ENCODE results near the gene ACSM3. TPM values are rescaled to one million over a fixed set of nuclear protein-coding genes. Genes with fewer than 3 reads are reported as not detected.

ACSM3 gene
- total and polyA plus RNA-seq, 4 experiments from 2014 or later = 3.3 to 6.7 (median 5.4) TPM

- Mint-ChIP-seq H3K36me3 (peaks cover 0 to 15% of the 10 kb centered on the region in 2 donors), H3K9me3 (peaks cover 0 to 30% (median 13%) of the 10 kb centered on the region in 8 donors), H3K4me1 (no peaks in the 10 kb centered on the region), H3K27me3 (no peaks in the 10 kb centered on the region), H3K27ac (peak overlapping the region in 1 of 7 donors; percentile 1), H3K4me3 (no peak overlapping the region)
- no peaks in the 10 kb centered on the region for H3K27me3 ChIP-seq (ENCODE audit: insufficient read depth, low read length)
- H3K4me3 ChIP-seq (ENCODE audit: low read length in 2 of 2) = no peak overlapping the region
- POLR2A ChIA-PET (ENCODE audit: partially characterized antibody) = interaction anchor here (0.6 kb wide), 1 partner anchor 122 kb away, joined by 5 read pairs; no protein-coding TSS in a partner anchor
- H3K4me1 ChIP-seq (ENCODE audit: insufficient read depth, low read length) = no peaks in the 10 kb centered on the region
- CTCF ChIA-PET (ENCODE audit: partially characterized antibody) = interaction anchor here (0.9 to 1.6 kb wide), 3 partner anchors 14 to 18 kb away, joined by 3 to 5 read pairs (median 4); no protein-coding TSS in a partner anchor
- intact Hi-C loops (cut with micrococcal nuclease) = no loop called here
- no peaks in the 10 kb centered on the region for H3K36me3 ChIP-seq (ENCODE audit: insufficient read depth, low read length)
- H3K27ac ChIP-seq (ENCODE audit: low read depth, low read length) = no peak overlapping the region
- H3K9me3 ChIP-seq (ENCODE audit: control insufficient read depth in 1 of 2, low read length in 2 of 2) = no peaks in the 10 kb centered on the region
- no peak for DNase-seq
These were observed 69.3 kb downstream of the ACSM3 start for GRCh38 chr16:20833086-20833485.

- H3K36me3 Mint-ChIP-seq = peaks cover 0 to 18% of the 10 kb centered on the region in 2 donors
- intact Hi-C loops (cut with micrococcal nuclease) = no loop called here
- peaks cover 2% of the 10 kb centered on the region for H3K4me1 ChIP-seq (ENCODE audit: insufficient read depth, low read length)
- H3K27me3 ChIP-seq (ENCODE audit: insufficient read depth, low read length) = no peaks in the 10 kb centered on the region
- H3K4me3 ChIP-seq (ENCODE audit: low read length in 2 of 2) = no peak overlapping the region
- H3K36me3 ChIP-seq (ENCODE audit: insufficient read depth, low read length) = no peaks in the 10 kb centered on the region
- ChIA-PET POLR2A (ENCODE audit: partially characterized antibody) (no interaction called here), CTCF (ENCODE audit: partially characterized antibody) (interaction anchor here (1.2 kb wide), 1 partner anchor 33 kb away, joined by 3 read pairs; no protein-coding TSS in a partner anchor)
- H3K9me3 Mint-ChIP-seq = peaks cover 0 to 30% (median 13%) of the 10 kb centered on the region in 8 donors
- H3K27me3 Mint-ChIP-seq = no peaks in the 10 kb centered on the region
- peaks cover 0 to 1% (median 0%) of the 10 kb centered on the region in 4 donors for H3K4me1 Mint-ChIP-seq
- no peaks in the 10 kb centered on the region for H3K9me3 ChIP-seq (ENCODE audit: control insufficient read depth in 1 of 2, low read length in 2 of 2)
- no peak for DNase-seq
- H3K4me3 Mint-ChIP-seq = no peak overlapping the region
- H3K27ac Mint-ChIP-seq = no peak overlapping the region
- no peak overlapping the region for H3K27ac ChIP-seq (ENCODE audit: low read depth, low read length)
These were observed 74.4 kb downstream of the ACSM3 start for GRCh38 chr16:20838240-20838639.

- CTCF ChIA-PET (ENCODE audit: partially characterized antibody) = no interaction called here
- H3K27me3 Mint-ChIP-seq = no peaks in the 10 kb centered on the region
- peaks cover 0 to 16% of the 10 kb centered on the region in 2 donors for H3K36me3 Mint-ChIP-seq
- Histone ChIP-seq H3K27me3 (ENCODE audit: insufficient read depth, low read length) (no peaks in the 10 kb centered on the region), H3K4me3 (ENCODE audit: low read length in 2 of 2) (no peak overlapping the region), H3K36me3 (ENCODE audit: insufficient read depth, low read length) (no peaks in the 10 kb centered on the region), H3K27ac (ENCODE audit: low read depth, low read length) (no peak overlapping the region), H3K4me1 (ENCODE audit: insufficient read depth, low read length) (peaks cover 15% of the 10 kb centered on the region), H3K9me3 (ENCODE audit: control insufficient read depth in 1 of 2, low read length in 2 of 2) (no peaks in the 10 kb centered on the region)
- intact Hi-C loops (cut with micrococcal nuclease) = no loop called here
- no peak for DNase-seq
- POLR2A ChIA-PET (ENCODE audit: partially characterized antibody) = no interaction called here
- H3K4me3 Mint-ChIP-seq = no peak overlapping the region
- H3K9me3 Mint-ChIP-seq = peaks cover 0 to 28% (median 13%) of the 10 kb centered on the region in 8 donors
- peaks cover 7 to 14% (median 10%) of the 10 kb centered on the region in 4 donors for H3K4me1 Mint-ChIP-seq
- no peak overlapping the region for H3K27ac Mint-ChIP-seq
These were observed 75.7 kb downstream of the ACSM3 start for GRCh38 chr16:20839504-20839903.

- Mint-ChIP-seq H3K27ac (peak overlapping the region; percentile 22 to 79 (median 56)), H3K27me3 (no peaks in the 10 kb centered on the region), H3K36me3 (no peaks in the 10 kb centered on the region), H3K4me1 (peaks cover 15 to 27% (median 19%) of the 10 kb centered on the region in 4 donors), H3K9me3 (no peaks in the 10 kb centered on the region), H3K4me3 (peak overlapping the region; percentile 2 to 80 (median 59))
- H3K9me3 ChIP-seq (ENCODE audit: control insufficient read depth in 1 of 2, low read length in 2 of 2) = no peaks in the 10 kb centered on the region
- ChIA-PET POLR2A (ENCODE audit: partially characterized antibody) (interaction anchor here (0.7 to 1.8 kb wide), 2 partner anchors 37 to 56 kb away, joined by 3 to 4 read pairs; partner anchors contain the start of genes DCUN1D3 and LYRM1), CTCF (ENCODE audit: partially characterized antibody) (interaction anchor here (1.0 to 2.3 kb wide), 2 partner anchors 9 to 31 kb away, joined by 3 to 15 read pairs; no protein-coding TSS in a partner anchor)
- H3K4me1 ChIP-seq (ENCODE audit: insufficient read depth, low read length) = peaks cover 25% of the 10 kb centered on the region
- H3K4me3 ChIP-seq (ENCODE audit: low read length in 2 of 2) = no peak overlapping the region
- no peak overlapping the region for H3K27ac ChIP-seq (ENCODE audit: low read depth, low read length)
- intact Hi-C loops (cut with micrococcal nuclease) = loop anchor here (2.0 kb wide), 1 partner anchor 37 kb away; the partner anchor contains the start of genes ERI2 and REXO5
- DNase-seq = peak in 4 of 5 donors; percentile 20 to 42 (median 26)
- no peaks in the 10 kb centered on the region for H3K27me3 ChIP-seq (ENCODE audit: insufficient read depth, low read length)
- H3K36me3 ChIP-seq (ENCODE audit: insufficient read depth, low read length) = no peaks in the 10 kb centered on the region
These were observed 80.2 kb downstream of the ACSM3 start for GRCh38 chr16:20844054-20844453.

- Histone ChIP-seq H3K4me3 (ENCODE audit: low read length in 2 of 2) (no peak overlapping the region), H3K27ac (ENCODE audit: low read depth, low read length) (peak overlapping the region; percentile 22), H3K9me3 (ENCODE audit: control insufficient read depth in 1 of 2, low read length in 2 of 2) (no peaks in the 10 kb centered on the region), H3K4me1 (ENCODE audit: insufficient read depth, low read length) (peaks cover 25% of the 10 kb centered on the region), H3K27me3 (ENCODE audit: insufficient read depth, low read length) (no peaks in the 10 kb centered on the region), H3K36me3 (ENCODE audit: insufficient read depth, low read length) (no peaks in the 10 kb centered on the region)
- peak in 3 of 5 donors; percentile 9 to 40 (median 17) for DNase-seq
- Mint-ChIP-seq H3K4me1 (peaks cover 15 to 27% (median 19%) of the 10 kb centered on the region in 4 donors), H3K36me3 (no peaks in the 10 kb centered on the region), H3K4me3 (peak overlapping the region in 7 of 8 donors; percentile 12 to 80 (median 68)), H3K9me3 (no peaks in the 10 kb centered on the region), H3K27me3 (no peaks in the 10 kb centered on the region), H3K27ac (peak overlapping the region; percentile 36 to 89 (median 63))
- ChIA-PET CTCF (ENCODE audit: partially characterized antibody) (interaction anchor here (2.3 kb wide), 1 partner anchor 30 kb away, joined by 15 read pairs; no protein-coding TSS in a partner anchor), POLR2A (ENCODE audit: partially characterized antibody) (interaction anchor here (1.0 to 1.8 kb wide), 4 partner anchors 30 to 711 kb away, joined by 3 to 6 read pairs (median 4); partner anchors contain the start of genes DCUN1D3 and LYRM1)
- intact Hi-C loops (cut with micrococcal nuclease) = loop anchor here (2.0 kb wide), 1 partner anchor 38 kb away; the partner anchor contains the start of genes ERI2 and REXO5
These were observed 80.8 kb downstream of the ACSM3 start for GRCh38 chr16:20844588-20844987.

- H3K9me3 Mint-ChIP-seq = no peaks in the 10 kb centered on the region
- intact Hi-C loops (cut with micrococcal nuclease) = no loop called here
- DNase-seq = no peak
- H3K4me3 Mint-ChIP-seq = no peak overlapping the region
- Histone ChIP-seq H3K27ac (ENCODE audit: low read depth, low read length) (no peak overlapping the region), H3K36me3 (ENCODE audit: insufficient read depth, low read length) (no peaks in the 10 kb centered on the region), H3K4me3 (ENCODE audit: low read length in 2 of 2) (no peak overlapping the region), H3K27me3 (ENCODE audit: insufficient read depth, low read length) (no peaks in the 10 kb centered on the region), H3K9me3 (ENCODE audit: control insufficient read depth in 1 of 2, low read length in 2 of 2) (no peaks in the 10 kb centered on the region), H3K4me1 (ENCODE audit: insufficient read depth, low read length) (peaks cover 29% of the 10 kb centered on the region)
- POLR2A ChIA-PET (ENCODE audit: partially characterized antibody) = interaction anchor here (1.8 kb wide), 1 partner anchor 28 kb away, joined by 6 read pairs; no protein-coding TSS in a partner anchor
- peak overlapping the region in 1 of 7 donors; percentile 32 for H3K27ac Mint-ChIP-seq
- peaks cover 19 to 33% (median 24%) of the 10 kb centered on the region in 4 donors for H3K4me1 Mint-ChIP-seq
- CTCF ChIA-PET (ENCODE audit: partially characterized antibody) = interaction anchor here (1.4 to 2.0 kb wide), 3 partner anchors 13 to 39 kb away, joined by 4 to 7 read pairs (median 4); partner anchors contain the start of genes ERI2 and REXO5
- no peaks in the 10 kb centered on the region for H3K36me3 Mint-ChIP-seq
- no peaks in the 10 kb centered on the region for H3K27me3 Mint-ChIP-seq
These were observed 82.2 kb downstream of the ACSM3 start for GRCh38 chr16:20846030-20846429.

GRCh38 chr16:20846551-20846950 lies 82.7 kb downstream of the ACSM3 start:
- Mint-ChIP-seq H3K9me3 (no peaks in the 10 kb centered on the region), H3K27ac (peak overlapping the region in 2 of 7 donors; percentile 22 to 53), H3K27me3 (no peaks in the 10 kb centered on the region), H3K4me3 (no peak overlapping the region), H3K4me1 (peaks cover 19 to 33% (median 24%) of the 10 kb centered on the region in 4 donors), H3K36me3 (no peaks in the 10 kb centered on the region)
- ChIA-PET CTCF (ENCODE audit: partially characterized antibody) (interaction anchor here (1.2 to 2.0 kb wide), 4 partner anchors 14 to 342 kb away, joined by 3 to 7 read pairs (median 4); partner anchors contain the start of genes ERI2 and REXO5), POLR2A (ENCODE audit: partially characterized antibody) (no interaction called here)
- Histone ChIP-seq H3K4me3 (ENCODE audit: low read length in 2 of 2) (no peak overlapping the region), H3K36me3 (ENCODE audit: insufficient read depth, low read length) (no peaks in the 10 kb centered on the region), H3K27ac (ENCODE audit: low read depth, low read length) (no peak overlapping the region), H3K4me1 (ENCODE audit: insufficient read depth, low read length) (peaks cover 29% of the 10 kb centered on the region), H3K9me3 (ENCODE audit: control insufficient read depth in 1 of 2, low read length in 2 of 2) (no peaks in the 10 kb centered on the region), H3K27me3 (ENCODE audit: insufficient read depth, low read length) (no peaks in the 10 kb centered on the region)
- no peak for DNase-seq
- intact Hi-C loops (cut with micrococcal nuclease) = no loop called here
